K562 (cell line): ENCODE measurements around the gene MIXL1. TPM values are rescaled to one million over a fixed set of nuclear protein-coding genes. Genes with fewer than 3 reads are reported as not detected.

Source experiments
- ATF7 ChIP-seq: fragments of 450-650 bp; IDR thresholded peaks from 2 replicates; pipeline ENCODE4 v1.7.1; 2014; ENCODE audit warnings: mild to moderate bottlenecking, moderate library complexity
- CBFA2T3 ChIP-seq: fragments of 450-650 bp; IDR thresholded peaks from 2 replicates; pipeline ENCODE4 v1.6.1; 2017
- EGR1 ChIP-seq: fragments of 450-650 bp; conservative IDR thresholded peaks from 2 replicates; pipeline ENCODE4 v1.6.1; 2017; ENCODE audit warnings: mild to moderate bottlenecking
- ELK3 ChIP-seq: fragments of 450-650 bp; formaldehyde crosslinking; IDR thresholded peaks from 2 replicates; pipeline ENCODE4 v1.4.0; 2020; ENCODE audit warnings: mild to moderate bottlenecking
- ETV6 ChIP-seq, 3 experiments: fragments of 150-350 bp in 1 of 3; sonication (generic) in 1 of 3; formaldehyde crosslinking in 1 of 3; IDR thresholded peaks; 2 replicates each; pipeline versions ENCODE4 v1.6.1 to v1.8.0; 2014 to 2022; ENCODE audit warnings: borderline replicate concordance in 2 of 3, low read depth in 2 of 3, antibody characterized with exemption in 1 of 3, low read length in 1 of 3, mild to moderate bottlenecking in 1 of 3, missing genetic modification reagents in 1 of 3
- FOXM1 ChIP-seq, 2 experiments: fragments of 450-650 bp in 1 of 2; sonication (generic) in 1 of 2; formaldehyde crosslinking in 1 of 2; IDR thresholded peaks; 2 replicates each; pipeline versions ENCODE4 v1.6.1 to v1.9.0; 2017 to 2022; ENCODE audit warnings: low read depth in 2 of 2, mild to moderate bottlenecking in 2 of 2, missing genetic modification reagents in 1 of 2, moderate library complexity in 1 of 2
- FOXP4 ChIP-seq: sonication (generic); formaldehyde crosslinking; IDR thresholded peaks from 2 replicates; pipeline ENCODE4 v1.8.0; 2022; ENCODE audit warnings: mild to moderate bottlenecking, missing genetic modification reagents, borderline replicate concordance
- KLF10 ChIP-seq: fragments of 250-450 bp; sonication (Bioruptor Pico); IDR thresholded peaks from 2 replicates; pipeline ENCODE4 v1.6.1; 2021; ENCODE audit warnings: matching md5 sums
- MAX ChIP-seq: sonication (generic); formaldehyde crosslinking; IDR thresholded peaks from 2 replicates; pipeline ENCODE4 v1.9.0; 2022; ENCODE audit warnings: mild to moderate bottlenecking, missing genetic modification reagents
- NR3C1 ChIP-seq: sonication (generic); formaldehyde crosslinking; IDR thresholded peaks from 2 replicates; pipeline ENCODE4 v1.8.1; 2022; ENCODE audit warnings: missing genetic modification reagents
- PHB2 ChIP-seq: fragments of 450-650 bp; IDR thresholded peaks from 2 replicates; pipeline ENCODE4 v1.6.1; 2017; ENCODE audit warnings: low read depth
- SFPQ ChIP-seq: fragments of 200-400 bp; formaldehyde crosslinking; IDR thresholded peaks from 2 replicates; pipeline ENCODE4 v1.6.1; 2017; ENCODE audit warnings: mild to moderate bottlenecking, low read depth, low read length, moderate library complexity
- SREBF1 ChIP-seq: fragments of 150-350 bp; IDR thresholded peaks from 2 replicates; pipeline ENCODE4 v1.6.1; 2014; ENCODE audit warnings: antibody characterized with exemption, low read depth, low read length, borderline replicate concordance
- STAG1 ChIP-seq: sonication (generic); formaldehyde crosslinking; IDR thresholded peaks from 2 replicates; pipeline ENCODE4 v1.5.0; 2020; ENCODE audit warnings: missing genetic modification reagents, borderline replicate concordance
- TARDBP ChIP-seq: fragments of 450-650 bp; IDR thresholded peaks from 2 replicates; pipeline ENCODE4 v1.6.1; 2016
- XRCC5 ChIP-seq: fragments of 200-400 bp; formaldehyde crosslinking; IDR thresholded peaks from 2 replicates; pipeline ENCODE4 v1.6.1; 2017; ENCODE audit warnings: low read depth, mild to moderate bottlenecking, low read length
- ZBTB2 ChIP-seq: fragments of 450-650 bp; IDR thresholded peaks from 2 replicates; pipeline ENCODE4 v1.6.1; 2016; ENCODE audit warnings: antibody characterized with exemption
- ZBTB43 ChIP-seq: sonication (generic); formaldehyde crosslinking; IDR thresholded peaks from 2 replicates; pipeline ENCODE4 v1.8.0; 2023; ENCODE audit warnings: mild to moderate bottlenecking, missing genetic modification reagents
- ZFPM2 ChIP-seq: fragments of 250-450 bp; sonication (Bioruptor Pico); IDR thresholded peaks from 2 replicates; pipeline ENCODE4 v1.5.1; 2022; ENCODE audit warnings: mild to moderate bottlenecking
- ZNF766 ChIP-seq: fragments of 200-800 bp; sonication (Bioruptor generic); conservative IDR thresholded peaks from 2 replicates; pipeline ENCODE4 v1.6.1; 2016; ENCODE audit warnings: missing genetic modification characterization, missing compliant biosample characterization
- ZNF79 ChIP-seq: fragments of 250-450 bp; sonication (Bioruptor Pico); IDR thresholded peaks from 2 replicates; pipeline ENCODE4 v1.4.0; 2020; ENCODE audit warnings: low read depth, mild to moderate bottlenecking, moderate library complexity
- polyA plus RNA-seq, 8 experiments: library from polyadenylated mRNA; depleted of rRNA in 4 of 8; stranded (reverse) in 5 of 8; unstranded in 3 of 8; fragments of >200 nt; fragmentation: Nextera tagmentation in 2 of 8; fragmentation: Illumina TruSeq in 1 of 8; extraction: Ambion mirVana in 2 of 8; extraction: Trizol in 1 of 8; gene quantifications; 2 replicates each; pipeline versions ENCODE4 v1.2.1 to v1.2.3, GENCODE V29; 2011 to 2014; ENCODE audit warnings: inconsistent platforms in 1 of 8, missing spikeins in 1 of 8
- total RNA-seq, 7 experiments: library from RNA; depleted of rRNA in 6 of 7; stranded (reverse); fragments of >200 nt in 6 of 7; fragmentation: Illumina TruSeq in 2 of 7; extraction: Trizol in 2 of 7; gene quantifications; 2 replicates each; pipeline versions ENCODE4 v1.2.1 to v1.2.3, GENCODE V29; 2011 to 2021; ENCODE audit warnings: low replicate concordance in 1 of 7

The MIXL1 gene
- total and polyA plus RNA-seq, 9 of the 15 experiments (the other 6 are each of a cell fraction or from before 2014, with no cell fraction given): not detected

- TF ChIP-seq SFPQ (no peak), CBFA2T3 (no peak), ZBTB2 (0 out of 2 replicates have a peak, but pooled peaks have one; percentile 27), ETV6 (IDR thresholded peaks at IDR 0.05; ENCODE audit: borderline replicate concordance in 1 of 2, low read depth in 2 of 2, low read length in 1 of 2) (0 out of 4 replicates have a peak, but pooled peaks of 1 of the 2 experiments have one; percentile 1), ETV6 (CRISPR knock-in tag; IDR thresholded peaks at IDR 0.05; ENCODE audit: borderline replicate concordance) (no peak), ZNF766 (no peak), ATF7 (no peak), ZNF79 (no peak), SREBF1 (no peak), STAG1 (CRISPR knock-in tag) (no peak), ZBTB43 (CRISPR knock-in tag) (no peak), KLF10 (CRISPR knock-in tag) (no peak), ELK3 (CRISPR knock-in tag) (no peak), PHB2 (0 out of 2 replicates have a peak, but pooled peaks have one; percentile 27), MAX (CRISPR knock-in tag) (no peak), ZFPM2 (CRISPR knock-in tag) (no peak), TARDBP (no peak), XRCC5 (no peak), EGR1 (no peak), FOXM1 (IDR thresholded peaks at IDR 0.05; ENCODE audit: low read depth) (no peak), FOXM1 (CRISPR knock-in tag; IDR thresholded peaks at IDR 0.05; ENCODE audit: low read depth) (no peak), FOXP4 (CRISPR knock-in tag) (no peak), NR3C1 (no peak)
Measured at GRCh38 chr1:226199971-226200370, 23.5 kb upstream of the MIXL1 start (continued).
